ENCODE data around the gene GPRC5A.

The GPRC5A gene

GRCh38 chr12:12901158-12901791, 9.9 kb downstream of the GPRC5A start:
- TF ChIP-seq TAF1 (IDR thresholded peaks at IDR 0.05; ENCODE audit: borderline replicate concordance, low read depth, low read length) (no peak), POLR2A (IDR thresholded peaks at IDR 0.05; ENCODE audit: low read depth, low read length) (no peak), POLR2AphosphoS5 (IDR thresholded peaks at IDR 0.05; ENCODE audit: low read depth, low read length) (no peak)
- FAIRE-seq (no peak), DNase-seq (ENCODE audit: insufficient read length) (no peak)

- FAIRE-seq, result no peak
- DNase-seq (ENCODE audit: insufficient read length), result no peak
- no peak for TF ChIP-seq POLR2AphosphoS5 (IDR thresholded peaks at IDR 0.05; ENCODE audit: low read depth, low read length)
- no peak for TF ChIP-seq TAF1 (IDR thresholded peaks at IDR 0.05; ENCODE audit: borderline replicate concordance, low read depth, low read length)
- no peak for TF ChIP-seq POLR2A (IDR thresholded peaks at IDR 0.05; ENCODE audit: low read depth, low read length)
Observed at GRCh38 chr12:12902036-12902435, 10.7 kb downstream of the GPRC5A start.

- no peak for DNase-seq (ENCODE audit: insufficient read length)
- no peak for TF ChIP-seq TAF1 (IDR thresholded peaks at IDR 0.05; ENCODE audit: borderline replicate concordance, low read depth, low read length)
- TF ChIP-seq POLR2A (IDR thresholded peaks at IDR 0.05; ENCODE audit: low read depth, low read length), result no peak
- TF ChIP-seq POLR2AphosphoS5 (IDR thresholded peaks at IDR 0.05; ENCODE audit: low read depth, low read length), result no peak
- FAIRE-seq, result no peak
Observed at GRCh38 chr12:12903642-12904609, 12.6 kb downstream of the GPRC5A start.

- no peak for DNase-seq (ENCODE audit: insufficient read length)
Observed at GRCh38 chr12:12907552-12907951, 16.2 kb downstream of the GPRC5A start.

GRCh38 chr12:12908252-12908651, 16.9 kb downstream of the GPRC5A start:
- DNase-seq (ENCODE audit: insufficient read length) (no peak), FAIRE-seq (no peak)
- TF ChIP-seq TAF1 (IDR thresholded peaks at IDR 0.05; ENCODE audit: borderline replicate concordance, low read depth, low read length) (no peak), POLR2AphosphoS5 (IDR thresholded peaks at IDR 0.05; ENCODE audit: low read depth, low read length) (no peak), POLR2A (IDR thresholded peaks at IDR 0.05; ENCODE audit: low read depth, low read length) (no peak)

More at GRCh38 chr12:12907552-12907951, 16.2 kb downstream of the GPRC5A start:
- no peak for FAIRE-seq
- no peak for TF ChIP-seq TAF1 (IDR thresholded peaks at IDR 0.05; ENCODE audit: borderline replicate concordance, low read depth, low read length)
- TF ChIP-seq POLR2AphosphoS5 (IDR thresholded peaks at IDR 0.05; ENCODE audit: low read depth, low read length), result no peak
- no peak for TF ChIP-seq POLR2A (IDR thresholded peaks at IDR 0.05; ENCODE audit: low read depth, low read length)

- DNase-seq (ENCODE audit: insufficient read length) (no peak), FAIRE-seq (no peak)
- TF ChIP-seq POLR2AphosphoS5 (IDR thresholded peaks at IDR 0.05; ENCODE audit: low read depth, low read length), result no peak
- no peak for TF ChIP-seq POLR2A (IDR thresholded peaks at IDR 0.05; ENCODE audit: low read depth, low read length)
- TF ChIP-seq TAF1 (IDR thresholded peaks at IDR 0.05; ENCODE audit: borderline replicate concordance, low read depth, low read length), result no peak
Observed at GRCh38 chr12:12908711-12909110, 17.3 kb downstream of the GPRC5A start.

- TF ChIP-seq POLR2AphosphoS5 (IDR thresholded peaks at IDR 0.05; ENCODE audit: low read depth, low read length) (no peak), POLR2A (IDR thresholded peaks at IDR 0.05; ENCODE audit: low read depth, low read length) (no peak), TAF1 (IDR thresholded peaks at IDR 0.05; ENCODE audit: borderline replicate concordance, low read depth, low read length) (no peak)
- FAIRE-seq (peak; percentile 74), DNase-seq (ENCODE audit: insufficient read length) (no peak)
Observed at GRCh38 chr12:12909228-12909994, 18.0 kb downstream of the GPRC5A start.

GRCh38 chr12:12909995-12910420, 18.6 kb downstream of the GPRC5A start:
- TF ChIP-seq POLR2A (IDR thresholded peaks at IDR 0.05; ENCODE audit: low read depth, low read length) (no peak), TAF1 (IDR thresholded peaks at IDR 0.05; ENCODE audit: borderline replicate concordance, low read depth, low read length) (no peak)
- no peak for FAIRE-seq

GRCh38 chr12:12912711-12913110, 21.3 kb downstream of the GPRC5A start:
- no peak for FAIRE-seq
- no peak for DNase-seq (ENCODE audit: insufficient read length)
- no peak for TF ChIP-seq POLR2AphosphoS5 (IDR thresholded peaks at IDR 0.05; ENCODE audit: low read depth, low read length)
- no peak for TF ChIP-seq TAF1 (IDR thresholded peaks at IDR 0.05; ENCODE audit: borderline replicate concordance, low read depth, low read length)
- no peak for TF ChIP-seq POLR2A (IDR thresholded peaks at IDR 0.05; ENCODE audit: low read depth, low read length)

More at GRCh38 chr12:12909995-12910420, 18.6 kb downstream of the GPRC5A start:
- no peak for DNase-seq (ENCODE audit: insufficient read length)

GRCh38 chr12:12915656-12916055, 24.3 kb downstream of the GPRC5A start:
- no peak for FAIRE-seq
- DNase-seq (ENCODE audit: insufficient read length), result no peak
- TF ChIP-seq POLR2A (IDR thresholded peaks at IDR 0.05; ENCODE audit: low read depth, low read length) (no peak), POLR2AphosphoS5 (IDR thresholded peaks at IDR 0.05; ENCODE audit: low read depth, low read length) (no peak), TAF1 (IDR thresholded peaks at IDR 0.05; ENCODE audit: borderline replicate concordance, low read depth, low read length) (no peak)

Data from GM12892 (cell line).